Measurements from ENCODE around the gene MYBL2. TPM values are rescaled to one million over a fixed set of nuclear protein-coding genes. Genes with fewer than 3 reads are reported as not detected.
A peak's percentile ranks its signal among the peaks of the same experiment; 100 is the strongest.

Gene MYBL2
- total and polyA plus RNA-seq, 2 donors from 2014 or later: 1.3 TPM; not detected in 1

GRCh38 chr20:43655937-43656336, 11.0 kb upstream of the MYBL2 start:
- DNase-seq (no peak), FAIRE-seq (no peak)
- TF ChIP-seq, protein P1, sequence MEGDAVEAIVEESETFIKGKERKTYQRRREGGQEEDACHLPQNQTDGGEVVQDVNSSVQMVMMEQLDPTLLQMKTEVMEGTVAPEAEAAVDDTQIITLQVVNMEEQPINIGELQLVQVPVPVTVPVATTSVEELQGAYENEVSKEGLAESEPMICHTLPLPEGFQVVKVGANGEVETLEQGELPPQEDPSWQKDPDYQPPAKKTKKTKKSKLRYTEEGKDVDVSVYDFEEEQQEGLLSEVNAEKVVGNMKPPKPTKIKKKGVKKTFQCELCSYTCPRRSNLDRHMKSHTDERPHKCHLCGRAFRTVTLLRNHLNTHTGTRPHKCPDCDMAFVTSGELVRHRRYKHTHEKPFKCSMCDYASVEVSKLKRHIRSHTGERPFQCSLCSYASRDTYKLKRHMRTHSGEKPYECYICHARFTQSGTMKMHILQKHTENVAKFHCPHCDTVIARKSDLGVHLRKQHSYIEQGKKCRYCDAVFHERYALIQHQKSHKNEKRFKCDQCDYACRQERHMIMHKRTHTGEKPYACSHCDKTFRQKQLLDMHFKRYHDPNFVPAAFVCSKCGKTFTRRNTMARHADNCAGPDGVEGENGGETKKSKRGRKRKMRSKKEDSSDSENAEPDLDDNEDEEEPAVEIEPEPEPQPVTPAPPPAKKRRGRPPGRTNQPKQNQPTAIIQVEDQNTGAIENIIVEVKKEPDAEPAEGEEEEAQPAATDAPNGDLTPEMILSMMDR (IDR thresholded peaks at IDR 0.05; ENCODE audit: borderline replicate concordance, extremely low read depth, insufficient read depth): no peak
- Histone ChIP-seq H3K9ac (ENCODE audit: low read length in 3 of 3) (no peak overlapping the region), H3K27ac (ENCODE audit: low read depth in 2 of 2, low read length in 2 of 2) (no peak overlapping the region), H3K36me3 (ENCODE audit: control insufficient read depth in 2 of 3, insufficient read depth in 3 of 3, low read length in 3 of 3) (no peaks in the 10 kb centered on the region), H3K9me3 (ENCODE audit: control insufficient read depth in 2 of 3, insufficient read depth in 1 of 3, low read length in 3 of 3) (no peaks in the 10 kb centered on the region), H3K4me1 (ENCODE audit: control insufficient read depth in 2 of 3, insufficient read depth in 2 of 3, low read depth in 1 of 3, low read length in 3 of 3) (peaks cover 0 to 8% (median 0%) of the 10 kb centered on the region in 3 donors), H3K27me3 (ENCODE audit: control insufficient read depth, insufficient read depth, low read length) (no peaks in the 10 kb centered on the region), H3K4me3 (ENCODE audit: low read length in 3 of 3) (no peak overlapping the region)
- intact Hi-C loops (cut with DNase I): no loop called here

GRCh38 chr20:43658069-43658722, 8.7 kb upstream of the MYBL2 start:
- Histone ChIP-seq H3K4me1 (ENCODE audit: control insufficient read depth in 2 of 3, insufficient read depth in 2 of 3, low read depth in 1 of 3, low read length in 3 of 3) (peaks cover 0 to 8% (median 0%) of the 10 kb centered on the region in 3 donors), H3K4me3 (ENCODE audit: low read length in 3 of 3) (peak overlapping the region; percentile 56 to 90 (median 89)), H3K9me3 (ENCODE audit: control insufficient read depth in 2 of 3, insufficient read depth in 1 of 3, low read length in 3 of 3) (no peaks in the 10 kb centered on the region), H3K9ac (ENCODE audit: low read length in 3 of 3) (peak overlapping the region; percentile 51 to 93 (median 73)), H3K36me3 (ENCODE audit: control insufficient read depth in 2 of 3, insufficient read depth in 3 of 3, low read length in 3 of 3) (no peaks in the 10 kb centered on the region), H3K27ac (ENCODE audit: low read depth in 2 of 2, low read length in 2 of 2) (peak overlapping the region in 1 of 2 donors; percentile 60), H3K27me3 (ENCODE audit: control insufficient read depth, insufficient read depth, low read length) (no peaks in the 10 kb centered on the region)
- intact Hi-C loops (cut with DNase I): no loop called here
- DNase-seq (peak in 3 of 5 donors; percentile 24 to 57 (median 48)), FAIRE-seq (no peak)
- TF ChIP-seq, protein P1 (IDR thresholded peaks at IDR 0.05; ENCODE audit: borderline replicate concordance, extremely low read depth, insufficient read depth): no peak

DNA sequence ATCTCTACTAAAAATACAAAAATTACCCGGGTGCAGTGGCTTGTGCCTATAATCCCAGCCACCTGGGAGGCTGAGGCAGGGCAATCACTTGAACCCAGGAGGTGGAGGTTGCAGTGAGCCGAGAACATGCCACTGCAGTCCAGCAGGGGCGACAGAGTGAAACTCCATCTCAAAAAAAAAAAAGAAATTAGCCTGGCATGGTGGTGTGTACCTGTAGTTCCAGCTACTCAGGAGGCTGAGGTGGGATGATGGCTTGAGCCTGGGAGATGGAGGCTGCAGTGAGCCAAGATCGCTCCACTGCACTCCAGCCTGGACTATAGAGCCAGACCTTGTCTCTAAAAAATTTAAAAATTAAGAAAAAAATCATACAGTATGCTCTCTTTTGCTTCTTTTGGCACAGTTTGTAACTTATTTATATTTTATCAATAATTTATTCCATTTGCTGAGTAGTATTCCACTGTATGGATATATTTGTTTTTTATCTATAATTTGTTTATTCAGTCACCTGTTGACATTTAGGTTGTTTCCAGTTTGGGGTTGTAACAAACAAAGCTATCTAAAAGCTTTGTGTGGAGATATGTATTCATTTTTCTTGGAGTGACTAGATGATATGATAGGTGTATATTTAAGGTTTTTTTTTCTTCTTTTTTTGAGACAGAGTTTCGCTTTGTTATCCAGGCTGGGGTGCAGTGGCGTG, 8.0 kb upstream of the MYBL2 start:
- no peak overlapping the region for H3K27ac ChIP-seq (ENCODE audit: low read depth in 2 of 2, low read length in 2 of 2)
- H3K36me3 ChIP-seq (ENCODE audit: control insufficient read depth in 2 of 3, insufficient read depth in 3 of 3, low read length in 3 of 3): no peaks in the 10 kb centered on the region
- TF ChIP-seq, protein P1 (IDR thresholded peaks at IDR 0.05; ENCODE audit: borderline replicate concordance, extremely low read depth, insufficient read depth): no peak
- no peaks in the 10 kb centered on the region for H3K9me3 ChIP-seq (ENCODE audit: control insufficient read depth in 2 of 3, insufficient read depth in 1 of 3, low read length in 3 of 3)
- intact Hi-C loops (cut with DNase I): no loop called here
- H3K4me3 ChIP-seq (ENCODE audit: low read length in 3 of 3): no peak overlapping the region
- FAIRE-seq (no peak), DNase-seq (no peak)
- peaks cover 0 to 8% (median 0%) of the 10 kb centered on the region in 3 donors for H3K4me1 ChIP-seq (ENCODE audit: control insufficient read depth in 2 of 3, insufficient read depth in 2 of 3, low read depth in 1 of 3, low read length in 3 of 3)
- H3K27me3 ChIP-seq (ENCODE audit: control insufficient read depth, insufficient read depth, low read length): no peaks in the 10 kb centered on the region
- no peak overlapping the region for H3K9ac ChIP-seq (ENCODE audit: low read length in 3 of 3)

Measured in kidney (tissue), 14 donors.